NB4 (cell line): ENCODE data around the gene MORC2.

Experiments
- DNase-seq: peaks from one replicate; pipeline ENCODE4 v3.0.0; 2010; ENCODE audit warnings: low read depth
- H3K4me3 ChIP-seq: one replicate; pipeline ENCODE4 v1.5.1; 2011; ENCODE audit warnings: mild to moderate bottlenecking, low read depth, low read length, moderate library complexity
- CTCF ChIP-seq: IDR thresholded peaks from one replicate; pipeline ENCODE4 v1.5.1; 2012; ENCODE audit warnings: low read depth, low read length
- MYC ChIP-seq: IDR thresholded peaks from 2 replicates; pipeline ENCODE4 v1.6.1; 2011; ENCODE audit warnings: low read depth, low read length
- POLR2A ChIP-seq: IDR thresholded peaks from 2 replicates; pipeline ENCODE4 v1.6.1; 2011; ENCODE audit warnings: mild to moderate bottlenecking; ENCODE audit not compliant: insufficient read length; ENCODE audit errors: extremely low read depth
- TF ChIP-seq, protein P1 (sequence below): IDR thresholded peaks from 2 replicates; pipeline ENCODE4 v1.6.1; 2011; ENCODE audit warnings: low read depth, low read length

Gene MORC2

DNA sequence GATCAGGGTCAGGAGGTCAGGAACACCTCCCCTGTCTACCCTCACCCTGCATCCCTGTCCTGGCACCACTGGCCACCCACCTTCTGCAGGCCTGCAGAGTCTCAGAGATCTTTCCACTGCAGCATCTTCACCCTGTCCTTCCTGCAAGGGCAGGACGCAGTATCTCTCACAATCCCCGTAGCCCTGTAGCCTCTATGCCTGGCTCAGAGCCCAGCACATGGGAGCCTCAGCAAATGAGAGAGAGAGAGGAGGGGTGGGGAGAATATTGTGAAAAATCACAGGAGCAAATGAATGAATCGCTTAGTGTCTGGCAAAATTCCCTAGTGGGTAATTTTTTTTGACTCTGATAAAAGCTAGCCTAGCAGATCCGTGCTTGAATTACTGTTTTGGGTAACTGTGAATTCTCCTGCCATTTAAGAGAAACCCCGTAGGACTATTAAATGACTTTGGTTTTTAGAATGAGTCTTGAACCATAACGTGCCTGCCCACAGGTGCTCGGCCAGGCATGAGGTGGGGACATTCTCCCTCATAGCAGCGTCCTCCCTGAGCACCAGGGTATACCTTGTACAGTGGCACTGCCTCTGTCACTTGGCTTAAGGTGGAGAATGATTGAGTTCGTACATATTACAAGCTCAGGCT is 91.5 kb downstream of the MORC2 start:
- no peak for DNase-seq
- no peak overlapping the region for H3K4me3 ChIP-seq
- no peak for TF ChIP-seq POLR2A
- TF ChIP-seq, protein P1, sequence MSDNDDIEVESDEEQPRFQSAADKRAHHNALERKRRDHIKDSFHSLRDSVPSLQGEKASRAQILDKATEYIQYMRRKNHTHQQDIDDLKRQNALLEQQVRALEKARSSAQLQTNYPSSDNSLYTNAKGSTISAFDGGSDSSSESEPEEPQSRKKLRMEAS = no peak
- no peak for TF ChIP-seq CTCF
- no peak for TF ChIP-seq MYC

- no peak overlapping the region for H3K4me3 ChIP-seq
- no peak for DNase-seq
- TF ChIP-seq CTCF (no peak), MYC (no peak), POLR2A (no peak)
- TF ChIP-seq, protein P1 = no peak
Observed at GRCh38 chr22:30876221-30876751, 92.3 kb downstream of the MORC2 start.

- TF ChIP-seq MYC (no peak), CTCF (no peak), POLR2A (no peak)
- TF ChIP-seq, protein P1 = no peak
- no peak overlapping the region for H3K4me3 ChIP-seq
- no peak for DNase-seq
Observed at GRCh38 chr22:30875481-30876215, 92.9 kb downstream of the MORC2 start.
